Naive thymus-derived CD4-positive, alpha-beta T cell (primary cell): Measurements from ENCODE around the gene SVIL. TPM values are rescaled to one million over a fixed set of nuclear protein-coding genes. Genes with fewer than 3 reads are reported as not detected.
A peak's percentile ranks its signal among the peaks of the same experiment; 100 is the strongest.
"Not testable (repeated sequence)": the region's sequence is repeated elsewhere in the genome, so short reads cannot be mapped to it uniquely, and the experiment has no call there.

Experiments
- ATAC-seq: fragments of 150-1000 bp; cut with Tn5 transposase; 2 replicates; pipeline ENCODE4 v1.10.0; 2021; ENCODE audit warnings: mild to moderate bottlenecking, moderate library complexity
- CTCF ChIA-PET: fragments of 350-600 bp; sonication (Branson Sonifier 250); formaldehyde crosslinking; loops from one replicate; lab custom pipeline; 2021; ENCODE audit warnings: antibody characterized with exemption; lab: Charles Lee
- POLR2A ChIA-PET: fragments of 350-600 bp; sonication (Branson Sonifier 250); formaldehyde crosslinking; loops from one replicate; lab custom pipeline; 2021; ENCODE audit warnings: antibody characterized with exemption, inconsistent platforms; lab: Charles Lee
- DNase-seq, 9 donors: peaks; one replicate each; pipeline versions ENCODE4 v3.0.0 to v3.0.0-alpha.2; 2020 to 2022; ENCODE audit warnings: mixed read lengths in 1 of 9
- H3K27ac ChIP-seq: one replicate; pipeline ENCODE4 v1.7.0; 2013; ENCODE audit warnings: mild to moderate bottlenecking, low read depth, low read length, moderate library complexity
- H3K27me3 ChIP-seq, 2 donors: one replicate each; pipeline ENCODE4 v1.7.0; 2013; ENCODE audit warnings: low read length in 2 of 2, mild to moderate bottlenecking in 2 of 2, moderate library complexity in 2 of 2; ENCODE audit not compliant: control insufficient read depth in 2 of 2, insufficient read depth in 2 of 2
- H3K36me3 ChIP-seq, 3 experiments: 1 replicate in 2 of 3; 2 replicates in 1 of 3; pipeline ENCODE4 v1.7.0; 2013; ENCODE audit warnings: low read length in 3 of 3, mild to moderate bottlenecking in 3 of 3, moderate library complexity in 1 of 3; ENCODE audit not compliant: insufficient read depth in 3 of 3, control insufficient read depth in 2 of 3
- H3K4me1 ChIP-seq, 2 donors: one replicate each; pipeline ENCODE4 v1.7.0; 2013; ENCODE audit warnings: low read length in 2 of 2, mild to moderate bottlenecking in 2 of 2, moderate library complexity in 1 of 2; ENCODE audit not compliant: control insufficient read depth in 2 of 2, insufficient read depth in 2 of 2
- H3K4me3 ChIP-seq: 2 replicates; pipeline ENCODE4 v1.7.0; 2013; ENCODE audit warnings: mild to moderate bottlenecking, low read length
- H3K9me3 ChIP-seq, 3 experiments: 1 replicate in 2 of 3; 2 replicates in 1 of 3; pipeline ENCODE4 v1.7.0; 2013; ENCODE audit warnings: low read length in 3 of 3; ENCODE audit not compliant: control insufficient read depth in 2 of 3
- H3K27ac Mint-ChIP-seq, 9 donors: one replicate each; pipeline ENCODE4 v1.8.0; 2020 to 2022; ENCODE audit warnings: mixed read lengths in 9 of 9, mild to moderate bottlenecking in 8 of 9, moderate library complexity in 5 of 9, inconsistent platforms in 2 of 9
- H3K27me3 Mint-ChIP-seq, 5 donors: one replicate each; pipeline ENCODE4 v1.8.0; 2021 to 2022; ENCODE audit warnings: mixed read lengths in 5 of 5, mild to moderate bottlenecking in 1 of 5
- H3K36me3 Mint-ChIP-seq, 5 donors: one replicate each; pipeline ENCODE4 v1.8.0; 2020 to 2022; ENCODE audit warnings: mixed read lengths in 5 of 5, mild to moderate bottlenecking in 3 of 5, inconsistent platforms in 1 of 5
- H3K4me1 Mint-ChIP-seq, 7 donors: one replicate each; pipeline ENCODE4 v1.8.0; 2020 to 2022; ENCODE audit warnings: mixed read lengths in 7 of 7, mild to moderate bottlenecking in 3 of 7, inconsistent platforms in 1 of 7
- H3K4me3 Mint-ChIP-seq, 10 donors: one replicate each; pipeline ENCODE4 v1.8.0; 2020 to 2022; ENCODE audit warnings: mild to moderate bottlenecking in 10 of 10, mixed read lengths in 10 of 10, moderate library complexity in 6 of 10, inconsistent platforms in 2 of 10
- H3K9me3 Mint-ChIP-seq, 11 donors: one replicate each; pipeline ENCODE4 v1.8.0; 2020 to 2022; ENCODE audit warnings: mixed read lengths in 11 of 11, mild to moderate bottlenecking in 4 of 11, inconsistent platforms in 1 of 11, moderate library complexity in 1 of 11
- intact Hi-C, 2 donors: fragments of 100-400 bp; cut with micrococcal nuclease; formaldehyde crosslinking; loops; one replicate each; pipeline ENCODE4 v1.15.1; 2023
- polyA plus RNA-seq, 2 donors: library from polyadenylated mRNA; unstranded; fragments of 300-500 nt; fragmentation: Illumina TruSeq; gene quantifications; one replicate each; pipeline ENCODE4 v1.2.3, GENCODE V29; 2021
- total RNA-seq, 6 experiments: library from RNA in 5 of 6; stranded (reverse) in 5 of 6; gene quantifications; 1 replicate in 5 of 6; 2 replicates in 1 of 6; pipeline ENCODE4 v1.2.3 and lab custom pipeline; 2021 to 2026

The SVIL gene
- total and polyA plus RNA-seq, 7 experiments from 2014 or later = 8.7 to 48.9 (median 20.3) TPM

GRCh38 chr10:29630205-29631048, 4.3 kb downstream of the SVIL start:
- Mint-ChIP-seq H3K36me3 (peaks cover 0 to 27% (median 7%) of the 10 kb centered on the region in 5 donors), H3K27me3 (peaks cover 0 to 4% (median 0%) of the 10 kb centered on the region in 5 donors), H3K4me1 (peaks cover 13 to 62% (median 47%) of the 10 kb centered on the region in 7 donors), H3K27ac (no peak overlapping the region), H3K9me3 (no peaks in the 10 kb centered on the region), H3K4me3 (no peak overlapping the region)
- intact Hi-C loops = no loop called here
- Histone ChIP-seq H3K9me3 (no peaks in the 10 kb centered on the region), H3K27ac (no peak overlapping the region), H3K4me3 (no peak overlapping the region), H3K36me3 (no peaks in the 10 kb centered on the region), H3K4me1 (peaks cover 2% of the 10 kb centered on the region in 2 donors), H3K27me3 (no peaks in the 10 kb centered on the region)
- DNase-seq (no peak), ATAC-seq (peak; percentile 77)
- ChIA-PET POLR2A (no interaction called here), CTCF (no interaction called here)

GRCh38 chr10:29628912-29629526, 5.8 kb downstream of the SVIL start:
- Mint-ChIP-seq H3K36me3 (peaks cover 0 to 34% (median 16%) of the 10 kb centered on the region in 5 donors), H3K4me1 (peaks cover 6 to 61% (median 39%) of the 10 kb centered on the region in 7 donors), H3K4me3 (no peak overlapping the region), H3K9me3 (no peaks in the 10 kb centered on the region), H3K27me3 (peaks cover 0 to 4% (median 0%) of the 10 kb centered on the region in 5 donors), H3K27ac (peak overlapping the region in 2 of 9 donors; percentile 6 to 52)
- Histone ChIP-seq H3K27me3 (no peaks in the 10 kb centered on the region), H3K9me3 (no peaks in the 10 kb centered on the region), H3K4me1 (no peaks in the 10 kb centered on the region), H3K36me3 (no peaks in the 10 kb centered on the region), H3K4me3 (no peak overlapping the region), H3K27ac (no peak overlapping the region)
- ATAC-seq = no peak
- intact Hi-C loops = no loop called here
- no peak for DNase-seq
- CTCF ChIA-PET = no interaction called here
- POLR2A ChIA-PET = interaction anchor here (1.6 kb wide), 1 partner anchor 12 kb away, joined by 3 read pairs; no protein-coding TSS in a partner anchor

- DNase-seq = no peak
- Mint-ChIP-seq H3K36me3 (peaks cover 0 to 34% (median 16%) of the 10 kb centered on the region in 5 donors), H3K9me3 (no peaks in the 10 kb centered on the region), H3K27ac (no peak overlapping the region), H3K4me1 (peaks cover 2 to 54% (median 32%) of the 10 kb centered on the region in 7 donors), H3K4me3 (no peak overlapping the region), H3K27me3 (peaks cover 0 to 4% (median 0%) of the 10 kb centered on the region in 5 donors)
- ATAC-seq = no peak
- ChIA-PET CTCF (no interaction called here), POLR2A (interaction anchor here (1.6 kb wide), 1 partner anchor 12 kb away, joined by 3 read pairs; no protein-coding TSS in a partner anchor)
- intact Hi-C loops = no loop called here
- Histone ChIP-seq H3K27me3 (no peaks in the 10 kb centered on the region), H3K27ac (no peak overlapping the region), H3K4me1 (no peaks in the 10 kb centered on the region), H3K4me3 (no peak overlapping the region), H3K9me3 (no peaks in the 10 kb centered on the region), H3K36me3 (no peaks in the 10 kb centered on the region)
These were observed 6.5 kb downstream of the SVIL start for GRCh38 chr10:29628311-29628710.

GRCh38 chr10:29627201-29628132, 7.3 kb downstream of the SVIL start:
- no peak for DNase-seq
- Mint-ChIP-seq H3K4me1 (peaks cover 0 to 53% (median 31%) of the 10 kb centered on the region in 7 donors), H3K27me3 (peaks cover 0 to 4% (median 0%) of the 10 kb centered on the region in 5 donors), H3K36me3 (peaks cover 0 to 32% (median 17%) of the 10 kb centered on the region in 5 donors), H3K4me3 (no peak overlapping the region), H3K9me3 (no peaks in the 10 kb centered on the region), H3K27ac (no peak overlapping the region)
- no peak overlapping the region for H3K27ac ChIP-seq
- POLR2A ChIA-PET = interaction anchor here (1.6 kb wide), 1 partner anchor 11 kb away, joined by 3 read pairs; no protein-coding TSS in a partner anchor
- intact Hi-C loops = no loop called here
- no peaks in the 10 kb centered on the region for H3K27me3 ChIP-seq
- no peak for ATAC-seq
- H3K9me3 ChIP-seq = no peaks in the 10 kb centered on the region
- H3K36me3 ChIP-seq = no peaks in the 10 kb centered on the region
- no peak overlapping the region for H3K4me3 ChIP-seq
- CTCF ChIA-PET = no interaction called here
- no peaks in the 10 kb centered on the region for H3K4me1 ChIP-seq

DNA sequence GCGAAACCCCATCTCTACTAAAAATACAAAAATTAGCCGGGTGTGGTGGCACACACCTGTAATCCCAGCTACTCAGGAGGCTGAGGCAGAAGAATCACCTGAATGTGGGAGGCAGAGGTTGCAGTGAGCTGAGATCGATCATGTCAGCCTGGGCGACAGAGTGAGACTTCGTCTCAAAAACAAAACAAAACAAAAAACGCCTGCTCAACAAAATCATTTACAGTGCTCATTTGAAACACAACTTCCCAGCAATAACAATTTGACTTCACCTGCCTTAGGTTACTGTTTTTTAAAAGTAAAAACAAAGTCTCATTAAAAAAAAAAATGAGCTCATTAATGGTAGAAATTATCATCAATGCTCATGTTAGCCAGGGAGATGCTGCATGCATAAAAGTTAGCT, 10.4 kb downstream of the SVIL start:
- H3K27me3 Mint-ChIP-seq, ATAC-seq, H3K4me3 ChIP-seq, H3K27ac ChIP-seq, H3K27me3 ChIP-seq, H3K4me3 Mint-ChIP-seq, DNase-seq, H3K4me1 ChIP-seq, intact Hi-C loops, CTCF ChIA-PET, H3K36me3 ChIP-seq, H3K9me3 ChIP-seq, POLR2A ChIA-PET, H3K9me3 Mint-ChIP-seq: not testable (repeated sequence)
- Mint-ChIP-seq H3K36me3 (peaks cover 0 to 28% (median 15%) of the 10 kb centered on the region in 5 donors), H3K27ac (peak overlapping the region in 1 of 9 donors; percentile 32), H3K4me1 (peaks cover 0 to 56% (median 34%) of the 10 kb centered on the region in 7 donors)

DNA sequence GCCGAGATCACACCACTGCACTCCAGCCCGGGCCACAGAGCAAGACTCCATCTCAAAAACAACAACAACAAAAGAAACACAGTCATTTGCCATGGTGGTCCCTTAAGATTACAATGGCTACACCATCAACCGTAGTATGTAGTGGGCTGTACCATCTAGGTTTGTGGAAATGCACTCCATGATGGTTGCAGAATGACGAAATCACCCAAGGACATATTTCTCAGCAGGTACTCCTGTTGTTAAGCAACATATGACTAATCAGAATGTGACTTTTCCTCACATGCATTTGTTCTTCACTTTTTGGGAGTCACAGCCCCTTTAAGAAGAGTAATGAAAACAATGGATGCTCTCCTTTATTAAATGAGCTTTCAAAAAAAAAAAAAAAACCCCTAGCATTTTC, 11.0 kb downstream of the SVIL start:
- CTCF ChIA-PET = interaction anchor here (0.6 kb wide), 1 partner anchor 1747 kb away, joined by 3 read pairs; no protein-coding TSS in a partner anchor
- no peak overlapping the region for H3K27ac Mint-ChIP-seq
- ATAC-seq = no peak

More for the DNA sequence above, 11.0 kb downstream of the SVIL start:
- Histone ChIP-seq H3K36me3 (no peaks in the 10 kb centered on the region), H3K4me1 (no peaks in the 10 kb centered on the region), H3K4me3 (no peak overlapping the region), H3K27me3 (no peaks in the 10 kb centered on the region), H3K27ac (no peak overlapping the region), H3K9me3 (no peaks in the 10 kb centered on the region)
- POLR2A ChIA-PET = interaction anchor here (0.6 kb wide), 1 partner anchor 503 kb away, joined by 3 read pairs; no protein-coding TSS in a partner anchor
- peaks cover 0 to 4% (median 0%) of the 10 kb centered on the region in 5 donors for H3K27me3 Mint-ChIP-seq
- H3K4me3 Mint-ChIP-seq = no peak overlapping the region
- no peak for DNase-seq
- peaks cover 0 to 28% (median 12%) of the 10 kb centered on the region in 5 donors for H3K36me3 Mint-ChIP-seq
- H3K9me3 Mint-ChIP-seq = no peaks in the 10 kb centered on the region
- peaks cover 0 to 54% (median 32%) of the 10 kb centered on the region in 7 donors for H3K4me1 Mint-ChIP-seq
- intact Hi-C loops = no loop called here
